HUDEP-2 (cell line): ENCODE results near the gene ELMOD3.
"Not testable (repeated sequence)": the region's sequence is repeated elsewhere in the genome, so short reads cannot be mapped to it uniquely, and the experiment has no call there.

Experiments used
- DNase-seq, 76 experiments: peaks; one replicate each; lab custom pipeline; 2025; ENCODE audit not compliant: unreplicated experiment in 76 of 76; lab: John Stamatoyannopoulos, UW

Gene ELMOD3

DNA sequence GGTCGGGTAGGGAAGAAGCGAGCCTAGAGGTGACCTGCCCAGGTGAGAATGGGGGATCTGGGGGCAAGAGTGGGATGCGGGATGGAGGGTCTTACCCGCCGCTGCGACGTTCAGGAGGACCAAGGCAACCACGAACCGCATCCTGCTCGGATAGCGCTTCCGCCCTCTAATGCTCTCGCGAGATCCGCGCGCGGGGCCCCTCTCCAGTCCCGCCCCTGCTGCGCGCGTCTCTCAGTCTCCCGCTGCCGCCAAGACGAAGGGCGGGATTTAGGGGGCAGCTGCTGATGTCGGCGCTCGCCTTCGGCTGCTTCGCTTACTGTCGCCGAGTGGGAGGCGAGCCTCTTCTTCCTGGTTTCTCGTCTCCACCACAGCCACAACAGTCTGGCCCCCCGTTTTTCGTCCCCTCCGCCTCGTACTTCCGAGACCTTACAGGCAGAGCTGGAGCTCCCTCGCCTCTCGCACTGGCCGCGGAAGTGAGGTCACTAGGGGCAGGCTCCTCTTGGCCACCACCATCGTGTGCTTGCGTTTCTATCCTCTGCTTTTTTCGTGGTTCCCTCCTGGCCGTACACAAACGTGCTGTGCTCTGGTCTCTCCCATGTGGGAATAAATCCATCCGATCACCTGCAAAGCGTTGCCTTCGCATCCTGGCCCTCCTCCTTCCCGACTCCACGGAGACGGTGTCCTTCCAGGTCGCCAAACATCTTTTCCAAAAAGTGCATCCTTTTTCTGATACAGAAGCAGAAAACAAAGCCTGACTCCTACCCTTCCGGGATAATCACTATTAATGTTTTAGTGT lies 26.5 kb upstream of the ELMOD3 start, which contains the start of gene TGOLN2:
Gene TGOLN2, minus strand, starts transcription at position 168 of the 796 bp plus-strand sequence. Its CDS starts 27 bp downstream, at position 141.
- DNase-seq, result peak in 75 of 76 experiments; percentile 13 to 90 (median 80)

DNA sequence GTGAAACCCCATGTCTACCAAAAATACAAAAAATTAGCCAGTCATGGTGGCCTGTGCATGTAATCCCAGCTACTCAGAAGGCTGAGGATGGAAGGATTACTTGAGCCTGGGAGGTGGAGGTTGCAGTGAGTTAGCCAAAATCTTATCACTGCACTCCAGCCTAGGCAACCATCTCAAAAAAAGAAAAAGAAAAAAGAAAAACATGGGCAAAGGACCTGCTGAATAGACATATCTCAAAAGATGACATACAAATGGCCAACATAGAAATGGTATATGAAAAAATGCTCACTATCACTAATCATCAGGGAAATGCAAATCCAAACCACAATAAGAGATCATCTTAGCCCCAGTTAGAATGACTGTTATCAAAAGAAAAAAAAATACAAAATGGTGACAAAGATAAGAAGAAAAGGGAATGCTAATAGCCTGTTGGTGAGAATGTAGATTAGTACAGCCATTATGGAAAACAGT lies 25.4 kb upstream of the ELMOD3 start:
- DNase-seq, result peak in 9 of 76 experiments; percentile 4 to 42 (median 20)

GRCh38 chr2:85329701-85330100 lies 24.9 kb upstream of the ELMOD3 start:
- DNase-seq, result not testable (repeated sequence)

GRCh38 chr2:85330839-85331636 lies 23.5 kb upstream of the ELMOD3 start:
- DNase-seq, result no peak

GRCh38 chr2:85333877-85334276 lies 20.7 kb upstream of the ELMOD3 start:
- DNase-seq, result not testable (repeated sequence)

- no peak for DNase-seq
These were observed 19.6 kb upstream of the ELMOD3 start for GRCh38 chr2:85334928-85335327.

DNA sequence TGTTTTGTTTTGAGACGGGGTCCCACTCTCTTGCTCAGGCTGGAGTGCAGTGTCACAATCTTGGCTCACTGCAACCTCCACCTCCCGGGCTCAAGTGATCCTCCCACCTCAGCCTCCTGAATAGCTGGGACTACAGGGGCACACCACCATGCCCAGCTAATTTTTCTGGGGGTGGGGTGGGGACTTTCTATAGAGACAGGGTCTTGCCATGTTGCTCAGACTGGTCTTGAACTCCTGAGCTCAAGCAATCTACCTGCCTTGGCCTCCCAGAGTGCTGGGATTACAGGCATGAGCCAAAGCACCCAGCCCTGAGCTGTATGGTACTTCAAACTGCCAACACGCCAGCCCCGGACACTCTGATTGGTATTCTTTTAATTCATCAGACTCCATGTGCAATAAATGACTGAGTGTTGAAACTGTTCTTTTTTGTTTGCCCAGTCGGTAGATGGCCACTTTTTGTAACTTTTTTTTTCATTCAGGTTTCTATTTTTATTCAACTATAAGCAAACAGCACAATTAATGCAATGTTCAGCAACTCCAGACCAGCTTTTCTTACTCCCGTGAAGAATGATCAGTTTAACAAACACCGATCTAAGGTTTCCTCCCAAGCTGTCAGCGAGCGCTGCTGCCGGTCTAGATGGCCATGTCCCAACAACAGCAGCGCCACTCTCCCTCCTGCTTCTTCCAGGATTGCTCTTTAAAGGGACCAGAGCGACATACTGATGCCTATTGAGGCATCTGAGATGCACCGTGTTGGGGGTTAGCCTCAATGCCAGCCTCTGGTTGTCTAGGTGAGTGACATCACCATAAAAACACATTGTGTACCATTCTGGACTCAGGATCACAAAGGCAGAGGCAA lies 14.3 kb upstream of the ELMOD3 start:
- no peak for DNase-seq

- DNase-seq, result no peak
These were observed 13.1 kb upstream of the ELMOD3 start for GRCh38 chr2:85341269-85342029.

DNA sequence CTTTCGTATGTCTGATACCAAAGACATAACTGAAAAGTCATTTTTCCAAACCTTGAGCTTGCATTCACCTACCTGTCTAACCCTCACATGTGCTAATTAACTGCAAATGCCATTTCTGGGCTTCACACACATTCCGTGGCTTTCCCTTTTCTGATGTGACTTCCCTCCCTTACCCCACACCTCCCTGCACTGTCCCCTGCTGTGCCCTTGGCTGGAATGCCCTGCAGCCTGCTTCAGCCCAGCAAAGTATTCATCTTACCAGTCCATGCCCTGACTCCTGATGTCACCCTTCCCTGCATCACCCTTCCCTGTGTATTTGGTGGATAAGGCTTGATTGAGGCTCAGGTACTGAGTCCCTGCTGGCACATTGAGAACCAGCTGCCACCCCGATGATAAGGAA lies 12.4 kb upstream of the ELMOD3 start:
- no peak for DNase-seq

GRCh38 chr2:85343207-85343895 lies 11.2 kb upstream of the ELMOD3 start:
- not testable (repeated sequence) for DNase-seq

DNA sequence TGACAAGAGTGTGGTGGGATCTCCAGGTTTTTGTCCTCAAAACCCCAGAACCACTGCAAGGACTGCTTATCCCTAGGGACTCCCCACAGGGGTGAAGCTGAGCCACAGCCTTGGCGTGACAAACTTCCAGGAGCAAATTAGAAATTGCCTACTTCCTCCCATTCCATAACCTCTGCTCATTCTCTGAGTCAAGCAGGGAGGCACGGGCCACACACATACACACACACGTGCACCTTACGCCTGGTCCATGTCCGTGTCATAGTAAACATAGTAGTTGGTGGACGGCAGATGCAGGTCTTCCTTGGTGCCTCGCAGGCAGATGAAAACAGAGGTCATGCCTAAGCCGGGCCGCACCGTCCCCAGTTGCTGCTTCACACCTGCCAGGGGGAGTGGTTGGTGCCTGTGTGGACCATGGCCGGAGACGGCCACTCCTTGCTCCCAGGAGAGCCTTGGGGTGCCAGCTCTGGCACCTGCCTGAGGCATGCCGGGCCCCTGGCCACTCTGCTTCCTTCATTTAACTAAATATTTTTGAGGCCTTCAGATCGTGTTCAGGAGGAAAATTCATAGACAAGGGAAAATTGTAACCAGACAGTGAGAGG lies 10.1 kb upstream of the ELMOD3 start:
- no peak for DNase-seq

GRCh38 chr2:85347599-85347998 lies 7.0 kb upstream of the ELMOD3 start:
- DNase-seq, result no peak

DNA sequence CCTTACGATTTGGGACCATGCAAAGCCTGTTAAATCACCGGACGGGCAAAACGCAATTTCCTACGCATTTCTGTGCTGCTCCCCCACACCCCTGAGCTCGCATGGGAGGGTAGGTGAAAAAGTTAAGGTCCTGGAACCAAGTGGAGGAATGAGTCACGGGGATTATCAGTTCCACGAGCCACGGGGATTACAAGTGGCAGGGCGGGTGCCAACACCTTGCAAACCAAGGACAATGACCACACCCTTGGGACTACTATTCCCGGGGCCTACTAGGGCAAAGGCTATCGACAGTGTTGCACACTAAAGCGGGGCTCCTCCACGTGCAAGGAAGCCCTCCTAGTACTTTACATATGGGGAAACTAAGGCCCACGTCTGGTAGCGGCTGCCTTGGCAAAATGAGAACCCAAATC lies 688 bp upstream of the ELMOD3 start:
- DNase-seq, result peak in 28 of 76 experiments; percentile 5 to 45 (median 24)

DNA sequence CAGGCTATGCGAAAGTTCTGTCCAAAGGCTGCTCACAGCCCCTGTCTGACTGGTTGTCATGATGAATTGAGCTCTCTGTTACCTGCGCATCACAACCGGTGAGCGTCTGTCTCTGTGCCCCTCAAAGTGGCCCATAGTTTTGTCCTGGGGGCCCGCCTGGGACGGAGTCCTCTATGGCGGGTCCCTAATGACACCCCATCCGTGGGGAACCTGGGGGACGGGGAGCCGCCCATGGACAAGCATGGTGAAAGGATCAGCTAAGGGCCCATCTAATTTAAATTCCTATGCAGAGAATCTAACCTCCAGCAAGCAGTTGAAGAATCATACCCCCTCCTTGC lies 473 bp downstream of the ELMOD3 start:
- DNase-seq, result peak in 3 of 76 experiments; percentile 3 to 36 (median 18)

GRCh38 chr2:85355521-85355920 lies 952 bp downstream of the ELMOD3 start:
- peak in 2 of 76 experiments; percentile 5 to 10 for DNase-seq

DNA sequence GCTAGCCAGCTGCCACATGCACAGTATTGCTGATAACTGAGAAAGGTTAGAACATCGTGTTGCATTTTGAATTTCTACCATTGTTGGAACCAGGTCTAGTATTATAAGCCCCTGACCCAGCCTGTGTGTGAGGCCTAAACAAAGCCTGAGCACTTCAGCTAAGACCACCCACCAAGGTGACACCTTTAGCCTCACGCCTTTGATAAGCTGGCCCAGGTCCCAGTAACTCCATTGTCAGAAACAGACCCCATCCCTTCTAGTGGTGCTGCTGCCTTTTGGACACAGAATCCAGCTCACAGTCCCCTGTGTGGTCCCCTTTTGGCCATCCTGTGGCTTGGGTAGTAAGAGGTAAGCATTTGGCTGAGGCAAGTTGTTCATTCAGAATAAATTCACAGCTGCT lies 1.6 kb downstream of the ELMOD3 start:
- no peak for DNase-seq

- DNase-seq, result no peak
These were observed 3.2 kb downstream of the ELMOD3 start for GRCh38 chr2:85357736-85358135.

DNA sequence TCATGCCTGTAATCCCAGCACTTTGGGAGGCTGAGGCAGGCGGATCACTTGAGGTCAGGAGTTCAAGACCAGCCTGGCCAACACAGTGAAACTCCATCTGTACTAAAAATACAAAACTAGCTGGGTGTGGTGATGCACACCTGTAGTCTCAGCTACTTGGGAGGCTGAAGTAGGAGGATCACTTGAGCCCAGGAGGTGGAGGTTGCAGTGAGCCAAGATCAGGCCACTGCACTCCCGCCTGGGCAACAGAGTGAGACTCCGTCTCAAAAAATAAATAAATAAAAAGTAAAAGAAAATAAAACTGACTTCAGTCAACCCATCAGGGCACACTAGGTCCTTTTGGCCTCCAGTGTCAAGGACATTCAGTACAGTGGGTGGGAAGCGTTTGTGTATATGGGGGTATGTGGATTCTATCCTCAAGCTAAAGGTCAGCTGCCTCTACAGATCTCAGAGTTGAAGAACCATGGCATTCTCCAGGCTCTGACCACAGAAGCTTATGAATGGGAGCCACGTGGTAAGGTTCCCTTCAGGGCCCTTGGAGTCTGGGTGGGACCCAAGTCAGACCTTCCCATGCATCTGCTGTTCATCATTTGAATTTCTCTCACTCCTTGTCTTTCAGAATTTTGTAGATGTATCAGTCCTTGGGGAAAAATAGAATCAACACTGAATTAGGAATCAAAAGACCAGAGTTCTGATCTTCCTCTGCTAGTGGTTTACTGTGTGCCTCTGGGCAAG lies 8.3 kb downstream of the ELMOD3 start:
- DNase-seq, result not testable (repeated sequence)
